SK-N-MC (cell line): Measurements from ENCODE around the gene GLYR1.
"Not testable (repeated sequence)": the region's sequence is repeated elsewhere in the genome, so short reads cannot be mapped to it uniquely, and the experiment has no call there.

ENCODE experiments used
- DNase-seq: peaks from one replicate; pipeline ENCODE4 v3.0.0-alpha.2; 2011; ENCODE audit warnings: low read depth, low spot score
- H3K27ac ChIP-seq: fragments of 200-600 bp; sonication (generic); 2 replicates; pipeline ENCODE4 v1.5.1; 2016; ENCODE audit warnings: mixed run types
- H3K36me3 ChIP-seq: fragments of 200-600 bp; sonication (generic); 2 replicates; pipeline ENCODE4 v1.6.1; 2017; ENCODE audit warnings: antibody characterized with exemption, low read length, mixed read lengths; ENCODE audit not compliant: insufficient read depth
- H3K4me3 ChIP-seq: fragments of 200-600 bp; sonication (generic); 2 replicates; pipeline ENCODE4 v1.5.1; 2016
- H3K9ac ChIP-seq: fragments of 200-600 bp; sonication (generic); 2 replicates; pipeline ENCODE4 v1.8.0; 2017; ENCODE audit warnings: mixed run types, mixed read lengths; ENCODE audit not compliant: insufficient read length
- H3K9me3 ChIP-seq: fragments of 200-600 bp; sonication (generic); 2 replicates; pipeline ENCODE4 v1.6.1; 2017; ENCODE audit warnings: low read depth, mild to moderate bottlenecking, antibody characterized with exemption, low read length, moderate library complexity, mixed read lengths
- EZH2 ChIP-seq: fragments of 200-600 bp; sonication (generic); IDR thresholded peaks from one replicate; pipeline ENCODE4 v1.6.1; 2017; ENCODE audit warnings: antibody characterized with exemption
- FOXP2 ChIP-seq: optimal IDR thresholded peaks from 2 replicates; pipeline ENCODE3; 2011; ENCODE audit warnings: mild to moderate bottlenecking, moderate library complexity; ENCODE audit not compliant: insufficient read depth; ENCODE audit errors: extremely low read length, control extremely low read depth
- POLR2AphosphoS5 ChIP-seq: IDR thresholded peaks from 2 replicates; pipeline ENCODE4 v1.6.1; 2012; ENCODE audit warnings: mild to moderate bottlenecking, low read depth, low read length, borderline replicate concordance

Gene GLYR1

GRCh38 chr16:4785758-4786433 lies 61.2 kb downstream of the GLYR1 start:
- H3K9ac ChIP-seq = no peak overlapping the region
- no peaks in the 10 kb centered on the region for H3K9me3 ChIP-seq
- no peak overlapping the region for H3K27ac ChIP-seq
- no peak for DNase-seq
- TF ChIP-seq FOXP2 (no peak), POLR2AphosphoS5 (no peak), EZH2 (no peak)
- no peak overlapping the region for H3K4me3 ChIP-seq
- H3K36me3 ChIP-seq = no peaks in the 10 kb centered on the region

GRCh38 chr16:4784444-4784987 lies 62.6 kb downstream of the GLYR1 start:
- not testable (repeated sequence) for H3K27ac ChIP-seq, H3K36me3 ChIP-seq, H3K4me3 ChIP-seq, DNase-seq, H3K9me3 ChIP-seq, H3K9ac ChIP-seq

GRCh38 chr16:4783951-4784336 lies 63.1 kb downstream of the GLYR1 start:
- Histone ChIP-seq H3K27ac (no peak overlapping the region), H3K4me3 (no peak overlapping the region), H3K9ac (no peak overlapping the region), H3K9me3 (no peaks in the 10 kb centered on the region), H3K36me3 (no peaks in the 10 kb centered on the region)
- no peak for DNase-seq
- TF ChIP-seq EZH2 = no peak

DNA sequence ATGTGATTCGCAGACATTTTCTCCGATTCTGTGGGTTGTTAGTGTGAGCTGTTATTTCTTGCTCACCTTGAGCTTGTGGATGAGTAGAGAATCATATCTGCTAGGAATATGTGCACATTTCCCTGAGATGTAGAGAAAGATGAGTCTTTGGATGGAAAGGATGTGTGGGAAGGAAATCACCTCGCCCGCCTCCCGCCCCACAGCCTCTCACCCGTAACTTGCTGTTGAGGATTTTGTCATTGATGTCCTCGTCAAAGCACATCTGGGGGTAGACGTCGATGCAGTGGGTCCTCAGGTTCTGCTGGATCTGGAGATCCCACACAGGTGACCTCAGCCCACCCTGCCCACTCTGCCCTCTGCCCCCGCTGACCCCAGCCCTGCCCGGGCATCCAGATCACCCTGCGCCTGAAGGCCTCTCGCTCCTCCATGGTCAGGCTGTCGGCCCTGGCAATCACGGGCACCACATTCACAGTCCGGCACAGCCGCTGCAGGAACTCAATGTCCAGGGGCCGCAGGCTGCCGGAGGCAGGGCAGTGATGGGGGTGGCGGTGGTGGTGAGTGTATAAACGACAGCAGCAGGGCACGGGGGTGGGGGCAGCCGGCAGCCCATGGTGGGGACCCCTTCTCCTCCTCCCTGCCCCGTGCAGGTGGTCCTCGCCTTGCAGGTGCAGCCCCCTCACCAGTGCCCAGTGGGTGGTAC lies 63.7 kb downstream of the GLYR1 start:
- DNase-seq = no peak
- Histone ChIP-seq H3K4me3 (no peak overlapping the region), H3K27ac (no peak overlapping the region), H3K9ac (no peak overlapping the region), H3K9me3 (no peaks in the 10 kb centered on the region), H3K36me3 (no peaks in the 10 kb centered on the region)
- TF ChIP-seq EZH2 (no peak), POLR2AphosphoS5 (no peak), FOXP2 (no peak)

DNA sequence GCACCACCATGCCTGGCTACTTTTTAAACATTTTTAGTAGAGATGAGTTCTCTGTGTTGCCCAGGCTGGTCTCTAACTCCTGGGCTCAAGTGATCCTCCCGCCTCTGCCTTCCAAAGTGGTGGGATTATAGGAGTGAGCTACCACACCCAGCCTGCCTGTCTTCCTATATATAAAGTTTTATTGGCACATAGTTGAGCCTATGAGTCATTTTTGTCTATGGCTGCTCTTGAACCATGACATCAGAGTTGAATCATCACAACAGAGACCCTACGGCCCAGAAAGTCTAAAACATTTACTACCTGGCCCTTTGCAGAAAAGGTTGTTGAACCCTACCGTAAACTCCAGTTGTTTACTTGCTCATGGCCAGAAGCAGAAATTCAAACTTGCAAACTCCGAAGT lies 66.9 kb downstream of the GLYR1 start:
- H3K9ac ChIP-seq = no peak overlapping the region
- H3K9me3 ChIP-seq = no peaks in the 10 kb centered on the region
- H3K4me3 ChIP-seq = no peak overlapping the region
- no peak overlapping the region for H3K27ac ChIP-seq
- no peaks in the 10 kb centered on the region for H3K36me3 ChIP-seq
- DNase-seq = no peak
- TF ChIP-seq FOXP2 (no peak), EZH2 (no peak), POLR2AphosphoS5 (no peak)

GRCh38 chr16:4778050-4778392 lies 69.1 kb downstream of the GLYR1 start:
- no peak overlapping the region for H3K4me3 ChIP-seq
- no peaks in the 10 kb centered on the region for H3K36me3 ChIP-seq
- no peaks in the 10 kb centered on the region for H3K9me3 ChIP-seq
- no peak for DNase-seq
- no peak overlapping the region for H3K9ac ChIP-seq
- TF ChIP-seq EZH2 (no peak), FOXP2 (no peak), POLR2AphosphoS5 (no peak)
- no peak overlapping the region for H3K27ac ChIP-seq

GRCh38 chr16:4777339-4778049 lies 69.6 kb downstream of the GLYR1 start:
- no peak for DNase-seq
- TF ChIP-seq FOXP2 = no peak
- TF ChIP-seq EZH2 = no peak
- TF ChIP-seq POLR2AphosphoS5 = no peak
- Histone ChIP-seq H3K36me3 (no peaks in the 10 kb centered on the region), H3K27ac (no peak overlapping the region), H3K9ac (no peak overlapping the region), H3K4me3 (no peak overlapping the region), H3K9me3 (no peaks in the 10 kb centered on the region)

- H3K4me3 ChIP-seq = no peak overlapping the region
- no peaks in the 10 kb centered on the region for H3K9me3 ChIP-seq
- DNase-seq = no peak
- H3K27ac ChIP-seq = no peak overlapping the region
- H3K36me3 ChIP-seq = no peaks in the 10 kb centered on the region
- no peak for TF ChIP-seq POLR2AphosphoS5
- no peak for TF ChIP-seq EZH2
- no peak for TF ChIP-seq FOXP2
- H3K9ac ChIP-seq = no peak overlapping the region
Observed at GRCh38 chr16:4776141-4776705, 70.9 kb downstream of the GLYR1 start.

DNA sequence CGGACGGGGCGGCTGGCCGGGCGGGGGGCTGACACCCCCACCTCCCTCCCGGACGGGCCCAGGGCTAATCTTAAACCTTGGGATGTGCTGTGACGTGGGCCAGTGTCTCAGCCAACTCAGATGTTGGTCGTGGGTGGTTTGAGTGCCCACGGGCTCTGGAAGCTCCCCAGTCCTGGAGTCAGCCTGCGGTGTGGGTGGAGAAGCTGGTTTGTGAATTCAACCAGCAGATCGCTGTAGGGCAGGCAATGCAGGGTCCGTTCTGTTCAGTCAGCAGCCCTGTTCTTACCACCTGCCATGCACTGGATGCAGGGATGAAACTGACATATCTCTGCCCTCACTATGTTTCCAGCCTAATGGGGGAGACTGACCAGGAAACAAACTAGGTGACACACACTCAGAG lies 72.1 kb downstream of the GLYR1 start:
- TF ChIP-seq POLR2AphosphoS5 = no peak
- no peak for DNase-seq
- H3K27ac ChIP-seq = no peak overlapping the region

More for the DNA sequence above, 72.1 kb downstream of the GLYR1 start:
- Histone ChIP-seq H3K4me3 (no peak overlapping the region), H3K9me3 (no peaks in the 10 kb centered on the region), H3K36me3 (no peaks in the 10 kb centered on the region), H3K9ac (no peak overlapping the region)
